Astrocyte (in vitro differentiated cells and primary cell): ENCODE data around the gene NUP210.
"Not testable (repeated sequence)": the region's sequence is repeated elsewhere in the genome, so short reads cannot be mapped to it uniquely, and the experiment has no call there.

Experiments
- EZH2 ChIP-seq: IDR thresholded peaks from 2 replicates; pipeline ENCODE4 v1.6.1; 2012; ENCODE audit warnings: mild to moderate bottlenecking, low read length, inconsistent platforms; ENCODE audit not compliant: insufficient read depth
- TF ChIP-seq, protein P1 (sequence below): IDR thresholded peaks from 2 replicates; pipeline ENCODE4 v1.5.1; 2011; ENCODE audit warnings: low read depth, mild to moderate bottlenecking, inconsistent platforms, low read length, moderate library complexity; ENCODE audit not compliant: insufficient read depth

DNA sequence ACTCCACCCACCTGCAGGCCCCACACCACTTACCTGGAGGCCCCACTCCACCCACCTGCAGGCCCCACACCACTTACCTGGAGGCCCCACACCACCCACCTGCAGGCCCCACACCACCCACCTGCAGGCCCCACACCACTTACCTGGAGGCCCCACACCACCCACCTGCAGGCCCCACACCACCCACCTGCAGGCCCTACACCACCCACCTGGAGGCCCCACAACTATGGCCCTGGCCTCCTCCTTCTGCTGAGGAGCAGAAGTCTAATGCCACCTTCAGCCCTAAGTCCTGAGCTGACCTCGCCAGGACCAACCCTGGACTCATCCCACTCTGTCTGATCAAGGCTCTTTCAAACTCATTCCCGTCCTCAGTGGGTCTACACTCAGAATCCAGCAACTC, 42.4 kb downstream of the NUP210 start:
- TF ChIP-seq, protein P1, sequence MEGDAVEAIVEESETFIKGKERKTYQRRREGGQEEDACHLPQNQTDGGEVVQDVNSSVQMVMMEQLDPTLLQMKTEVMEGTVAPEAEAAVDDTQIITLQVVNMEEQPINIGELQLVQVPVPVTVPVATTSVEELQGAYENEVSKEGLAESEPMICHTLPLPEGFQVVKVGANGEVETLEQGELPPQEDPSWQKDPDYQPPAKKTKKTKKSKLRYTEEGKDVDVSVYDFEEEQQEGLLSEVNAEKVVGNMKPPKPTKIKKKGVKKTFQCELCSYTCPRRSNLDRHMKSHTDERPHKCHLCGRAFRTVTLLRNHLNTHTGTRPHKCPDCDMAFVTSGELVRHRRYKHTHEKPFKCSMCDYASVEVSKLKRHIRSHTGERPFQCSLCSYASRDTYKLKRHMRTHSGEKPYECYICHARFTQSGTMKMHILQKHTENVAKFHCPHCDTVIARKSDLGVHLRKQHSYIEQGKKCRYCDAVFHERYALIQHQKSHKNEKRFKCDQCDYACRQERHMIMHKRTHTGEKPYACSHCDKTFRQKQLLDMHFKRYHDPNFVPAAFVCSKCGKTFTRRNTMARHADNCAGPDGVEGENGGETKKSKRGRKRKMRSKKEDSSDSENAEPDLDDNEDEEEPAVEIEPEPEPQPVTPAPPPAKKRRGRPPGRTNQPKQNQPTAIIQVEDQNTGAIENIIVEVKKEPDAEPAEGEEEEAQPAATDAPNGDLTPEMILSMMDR = not testable (repeated sequence)
- TF ChIP-seq EZH2 = not testable (repeated sequence)
